Mucosa of descending colon (tissue), 3 donors: ENCODE data around the gene ADORA2A. TPM values are rescaled to one million over a fixed set of nuclear protein-coding genes. Genes with fewer than 3 reads are reported as not detected.
"Not testable (repeated sequence)": the region's sequence is repeated elsewhere in the genome, so short reads cannot be mapped to it uniquely, and the experiment has no call there.

Source experiments
- ATAC-seq: fragments of 200-7000 bp; cut with Tn5 transposase; one replicate; pipeline ENCODE4 v1.9.1; 2020; ENCODE audit warnings: mild to moderate bottlenecking, moderate library complexity
- DNase-seq, 3 donors: peaks; one replicate each; pipeline ENCODE4 v3.0.0-alpha.2; 2020
- H3K36me3 ChIP-seq: fragments of 200-600 bp; one replicate; pipeline ENCODE4 v1.8.0; 2021; ENCODE audit warnings: low read depth, mild to moderate bottlenecking
- H3K4me1 ChIP-seq: fragments of 200-600 bp; one replicate; pipeline ENCODE4 v1.8.0; 2021; ENCODE audit warnings: low read depth, mild to moderate bottlenecking
- H3K4me3 ChIP-seq: fragments of 200-600 bp; one replicate; pipeline ENCODE4 v1.8.0; 2021; ENCODE audit warnings: mild to moderate bottlenecking
- H3K9me3 ChIP-seq: fragments of 200-600 bp; one replicate; pipeline ENCODE4 v1.8.0; 2021; ENCODE audit warnings: mild to moderate bottlenecking
- intact Hi-C, 2 donors: fragments of 100-400 bp; cut with DNase I in 1 of 2; cut with micrococcal nuclease in 1 of 2; formaldehyde crosslinking; loops; one replicate each; pipeline versions ENCODE4 v1.11.0 to v1.11.1; 2022; cut with DNase I, micrococcal nuclease
- total RNA-seq, 3 donors: library from RNA; stranded (reverse); fragmentation: NEBNext Ultra II Directional in 2 of 3; extraction: Animal tissue kit (Norgen Biotek cat#: 25700) in 2 of 3; gene quantifications; one replicate each; pipeline versions ENCODE4 v1.2.1 to v1.2.4, GENCODE V29; 2021 to 2023
- TF ChIP-seq, protein P1 (sequence below): fragments of 200-600 bp; IDR thresholded peaks from one replicate; pipeline ENCODE4 v1.8.0; 2022; ENCODE audit warnings: antibody characterized with exemption, mild to moderate bottlenecking
- donor health status: DM: no; HTN: no; CAD: no; lungs with moderate emphysema.
- donor health status: DM: no; HTN: no; CAD: no.
- donor health status: DM: no; HTN: yes; CAD: no.

Gene ADORA2A
- total RNA-seq, 3 donors from 2014 or later: 2.1 to 4.0 (median 3.6) TPM

DNA sequence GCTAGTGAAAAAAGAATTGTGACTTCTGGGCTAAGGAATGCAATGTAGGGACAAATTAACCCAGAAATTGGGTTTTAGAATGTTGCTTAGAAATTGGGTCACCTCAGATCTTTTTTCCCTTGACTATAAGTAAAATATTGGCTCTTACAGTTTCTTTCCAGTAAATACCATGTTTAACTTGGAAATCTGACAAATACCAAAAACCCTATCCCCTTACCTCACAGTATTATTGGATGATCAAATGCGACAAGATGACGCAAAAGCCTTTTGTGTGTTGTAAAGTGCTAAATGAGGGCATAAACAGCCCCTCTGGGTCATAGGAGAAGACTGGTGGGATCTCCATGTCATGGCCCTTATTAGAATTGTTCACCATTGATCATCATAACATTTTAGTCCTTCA is 61.6 kb downstream of the ADORA2A start:
- intact Hi-C loops: no loop called here
- ATAC-seq (no peak), DNase-seq (no peak)
- no peaks in the 10 kb centered on the region for H3K4me1 ChIP-seq
- H3K36me3 ChIP-seq: no peaks in the 10 kb centered on the region
- no peaks in the 10 kb centered on the region for H3K9me3 ChIP-seq
- TF ChIP-seq, protein P1, sequence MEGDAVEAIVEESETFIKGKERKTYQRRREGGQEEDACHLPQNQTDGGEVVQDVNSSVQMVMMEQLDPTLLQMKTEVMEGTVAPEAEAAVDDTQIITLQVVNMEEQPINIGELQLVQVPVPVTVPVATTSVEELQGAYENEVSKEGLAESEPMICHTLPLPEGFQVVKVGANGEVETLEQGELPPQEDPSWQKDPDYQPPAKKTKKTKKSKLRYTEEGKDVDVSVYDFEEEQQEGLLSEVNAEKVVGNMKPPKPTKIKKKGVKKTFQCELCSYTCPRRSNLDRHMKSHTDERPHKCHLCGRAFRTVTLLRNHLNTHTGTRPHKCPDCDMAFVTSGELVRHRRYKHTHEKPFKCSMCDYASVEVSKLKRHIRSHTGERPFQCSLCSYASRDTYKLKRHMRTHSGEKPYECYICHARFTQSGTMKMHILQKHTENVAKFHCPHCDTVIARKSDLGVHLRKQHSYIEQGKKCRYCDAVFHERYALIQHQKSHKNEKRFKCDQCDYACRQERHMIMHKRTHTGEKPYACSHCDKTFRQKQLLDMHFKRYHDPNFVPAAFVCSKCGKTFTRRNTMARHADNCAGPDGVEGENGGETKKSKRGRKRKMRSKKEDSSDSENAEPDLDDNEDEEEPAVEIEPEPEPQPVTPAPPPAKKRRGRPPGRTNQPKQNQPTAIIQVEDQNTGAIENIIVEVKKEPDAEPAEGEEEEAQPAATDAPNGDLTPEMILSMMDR: no peak
- no peak overlapping the region for H3K4me3 ChIP-seq

DNA sequence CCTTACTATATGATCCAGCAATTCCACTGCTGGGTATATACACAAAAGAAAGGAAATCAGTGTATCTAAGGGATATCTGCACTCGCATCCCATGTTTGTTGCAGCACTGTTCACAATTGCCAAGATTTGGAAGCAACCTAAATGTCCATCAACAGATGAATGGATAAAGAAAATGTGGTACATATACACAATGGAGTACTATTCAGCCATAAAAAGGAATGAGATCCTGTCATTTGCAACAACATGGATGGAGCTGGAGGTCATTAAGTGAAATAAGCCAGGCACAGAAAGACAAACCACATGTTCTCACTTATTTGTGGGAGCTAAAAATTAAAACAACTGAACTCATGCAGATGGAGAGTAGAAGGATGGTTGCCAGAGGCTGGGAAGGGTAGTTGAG is 62.0 kb downstream of the ADORA2A start:
- intact Hi-C loops, H3K4me1 ChIP-seq, ATAC-seq, H3K36me3 ChIP-seq, H3K4me3 ChIP-seq, H3K9me3 ChIP-seq, DNase-seq: not testable (repeated sequence)

Other genes with a start within 250 kb of the ADORA2A start
- 1 to 10 TPM; 1.3 to 3.9 (median 3.3) TPM for gene SUSD2, start 246.1 kb upstream of the ADORA2A start, total RNA-seq
- 10 to 100 TPM in 1 of 3 donors, 1 to 10 TPM in 2; 2.3 to 14.7 (median 6.6) TPM for gene GGT5, start 182.5 kb upstream of the ADORA2A start, total RNA-seq
- 100 to 1,000 TPM in 2 of 3 donors, 10 to 100 TPM in 1; 78.7 to 116 (median 105) TPM for gene SPECC1L, start 156.8 kb upstream of the ADORA2A start, total RNA-seq
- gene UPB1, start 67.7 kb downstream of the ADORA2A start, total RNA-seq: under 1 TPM; 0.16 to 0.20 (median 0.19) TPM
- 100 to 1,000 TPM; 188 to 243 (median 242) TPM for gene GUCD1, start 127.5 kb downstream of the ADORA2A start, total RNA-seq
- 10 to 100 TPM; 56.6 to 77.6 (median 77.2) TPM for gene SNRPD3, start 128.4 kb downstream of the ADORA2A start, total RNA-seq
- gene LRRC75B, start 165.5 kb downstream of the ADORA2A start, total RNA-seq: 10 to 100 TPM in 2 of 3 donors, 1 to 10 TPM in 1; 7.5 to 15.7 (median 15.7) TPM
- 100 to 1,000 TPM in 1 of 3 donors, 10 to 100 TPM in 2; 10.9 to 124 (median 57.2) TPM for gene GGT1, start 175.6 kb downstream of the ADORA2A start, total RNA-seq